ENCODE measurements around the gene DMWD.
A peak's percentile ranks its signal among the peaks of the same experiment; 100 is the strongest.
"Not testable (repeated sequence)": the region's sequence is repeated elsewhere in the genome, so short reads cannot be mapped to it uniquely, and the experiment has no call there.

DMWD gene

DNA sequence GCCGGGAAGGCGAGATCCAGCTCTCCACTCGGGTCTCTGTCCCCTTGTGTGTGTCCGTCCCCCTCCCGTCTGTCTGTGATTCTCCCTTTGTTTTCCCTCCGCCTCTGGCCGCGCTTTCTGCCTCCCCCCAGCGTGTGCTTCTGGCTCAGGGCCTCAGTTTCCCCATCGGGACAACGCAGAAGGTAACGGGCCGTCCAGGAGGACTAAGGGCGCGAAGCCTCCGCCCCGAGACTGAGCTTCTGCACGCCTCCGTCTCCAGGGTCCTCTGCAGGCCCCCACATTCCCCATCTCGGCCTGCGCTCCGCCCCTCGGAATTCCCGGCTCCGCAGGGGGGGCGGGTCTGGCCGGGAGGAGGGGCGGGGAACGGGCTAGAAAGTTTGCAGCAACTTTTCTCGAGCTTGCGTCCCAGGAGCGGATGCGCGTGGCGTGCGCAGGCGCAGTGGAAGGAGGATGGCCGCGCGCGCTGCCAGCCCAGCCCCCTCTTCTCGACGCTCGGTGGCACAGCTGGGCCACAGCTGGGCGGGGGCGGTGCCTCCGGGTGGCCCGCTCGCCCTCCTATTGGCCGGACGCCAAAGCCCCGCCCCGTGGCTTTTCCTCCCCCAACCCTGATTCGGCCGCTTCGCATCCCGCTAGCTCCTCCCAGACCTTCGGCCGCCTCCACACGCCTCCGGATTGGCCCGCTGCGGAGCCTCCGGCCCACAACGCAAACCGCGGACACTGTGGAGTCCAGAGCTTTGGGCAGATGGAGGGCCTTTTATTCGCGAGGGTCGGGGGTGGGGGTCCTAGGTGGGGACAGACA lies 23.5 kb downstream of the DMWD start, which contains the start of gene SIX5:
Gene SIX5, minus strand, starts transcription at position 269 of the 799 bp plus-strand sequence. CDS start 408 bp downstream, outside the sequence.
- peak; percentile 37 for DNase-seq

DNA sequence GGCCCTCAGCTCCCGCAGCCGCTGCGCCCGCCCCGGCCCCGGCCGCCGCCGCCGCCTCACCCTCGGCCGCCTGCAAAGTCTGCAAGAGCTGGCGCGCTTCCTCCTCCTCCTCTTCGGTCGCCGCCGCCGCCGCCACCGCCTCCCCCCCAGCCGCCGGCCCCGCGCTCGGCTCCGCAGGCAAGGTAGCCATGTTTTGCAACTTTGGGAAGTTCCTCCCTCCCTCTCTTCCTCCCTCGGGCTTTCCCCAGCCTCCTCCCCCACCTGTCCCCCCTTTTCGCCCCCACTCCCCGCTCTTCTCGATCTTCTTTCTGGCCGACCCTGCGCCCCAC lies 24.0 kb downstream of the DMWD start:
- no peak for DNase-seq

DNA sequence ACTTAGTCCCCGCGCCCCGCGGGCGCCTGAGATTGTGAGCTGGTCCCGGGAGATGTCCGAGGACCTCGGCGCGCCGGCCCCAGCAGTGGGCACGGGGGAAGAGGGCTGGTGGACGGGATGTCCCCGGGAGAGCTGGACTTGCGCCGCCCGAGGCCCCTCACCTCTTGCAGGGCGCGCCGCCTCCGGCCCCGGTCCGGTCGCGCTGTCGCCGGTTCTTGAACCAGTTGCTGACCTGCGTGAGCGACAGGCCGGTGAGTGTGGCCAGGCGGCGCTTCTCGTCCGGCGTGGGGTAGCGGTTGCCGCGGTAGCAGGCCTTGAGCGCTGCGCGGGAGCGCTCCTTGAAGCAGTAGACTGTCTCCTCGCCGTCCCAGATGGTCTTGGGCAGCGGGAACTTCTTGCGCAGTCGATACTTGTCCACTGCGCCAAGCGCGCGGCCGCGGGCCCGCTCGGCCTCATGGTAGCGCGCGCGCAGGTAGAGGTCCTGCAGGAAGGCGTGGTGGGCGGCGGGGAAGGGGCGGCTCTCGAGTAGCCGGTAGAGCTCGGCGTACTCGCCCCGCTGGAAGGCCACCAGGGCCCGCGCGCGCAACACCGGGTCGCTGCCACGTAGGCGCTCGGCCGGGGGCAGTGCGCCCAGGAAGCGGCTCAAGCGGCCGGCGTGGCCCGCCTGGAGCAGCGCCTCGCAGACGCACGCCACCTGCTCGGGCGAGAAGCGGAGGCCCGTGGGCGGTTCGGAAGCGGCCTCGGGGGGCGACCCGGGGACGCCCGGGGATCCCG lies 24.6 kb downstream of the DMWD start:
- DNase-seq: no peak

DNA sequence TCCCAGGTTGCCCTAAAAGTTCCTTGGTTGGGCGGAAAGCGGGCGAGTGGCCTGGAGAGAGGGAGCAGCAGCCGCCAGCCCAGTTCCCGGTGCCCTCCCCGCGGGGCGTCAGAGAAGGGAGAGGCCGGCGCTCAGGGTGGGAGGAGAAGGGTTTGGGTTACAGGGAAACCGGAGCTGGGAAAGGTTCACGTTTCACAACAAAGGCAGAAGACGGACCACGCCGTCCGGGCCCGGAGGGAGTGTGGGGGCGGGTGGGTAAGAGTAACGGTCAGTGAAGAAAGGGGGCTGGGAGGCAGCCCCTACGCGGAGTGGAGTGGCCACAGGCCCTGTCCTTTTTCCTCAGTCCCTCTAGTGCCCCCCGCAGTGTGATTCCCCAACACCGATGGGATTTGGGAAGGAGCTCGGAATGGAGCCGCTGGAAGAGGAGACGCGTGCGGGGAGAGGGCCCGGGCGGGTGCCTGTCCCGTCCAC lies 25.2 kb downstream of the DMWD start:
- no peak for DNase-seq

DNA sequence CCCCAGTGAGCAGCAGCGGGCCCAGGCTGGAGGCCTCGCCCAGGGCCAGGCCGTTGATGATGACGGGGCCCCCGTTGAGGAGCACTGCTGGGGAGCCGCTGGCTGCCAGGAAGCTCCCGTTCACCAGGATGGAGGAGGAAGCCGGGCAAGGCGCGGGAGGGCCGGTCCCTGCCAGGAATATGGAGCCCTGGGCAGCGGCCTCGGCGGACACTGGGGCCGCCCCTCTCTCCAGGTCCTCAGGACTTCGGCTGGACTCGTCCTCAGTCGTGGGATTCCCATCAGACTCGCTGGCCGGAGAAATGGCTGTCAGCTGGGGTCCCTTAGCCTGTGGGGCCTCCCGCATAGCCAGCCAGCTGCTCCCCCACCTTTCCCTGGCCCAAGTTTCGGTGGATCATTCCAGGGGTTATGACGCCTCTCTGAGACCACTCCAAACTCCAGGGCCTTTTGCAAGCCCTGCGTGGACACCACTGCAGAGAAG lies 25.7 kb downstream of the DMWD start:
- no peak for DNase-seq

DNA sequence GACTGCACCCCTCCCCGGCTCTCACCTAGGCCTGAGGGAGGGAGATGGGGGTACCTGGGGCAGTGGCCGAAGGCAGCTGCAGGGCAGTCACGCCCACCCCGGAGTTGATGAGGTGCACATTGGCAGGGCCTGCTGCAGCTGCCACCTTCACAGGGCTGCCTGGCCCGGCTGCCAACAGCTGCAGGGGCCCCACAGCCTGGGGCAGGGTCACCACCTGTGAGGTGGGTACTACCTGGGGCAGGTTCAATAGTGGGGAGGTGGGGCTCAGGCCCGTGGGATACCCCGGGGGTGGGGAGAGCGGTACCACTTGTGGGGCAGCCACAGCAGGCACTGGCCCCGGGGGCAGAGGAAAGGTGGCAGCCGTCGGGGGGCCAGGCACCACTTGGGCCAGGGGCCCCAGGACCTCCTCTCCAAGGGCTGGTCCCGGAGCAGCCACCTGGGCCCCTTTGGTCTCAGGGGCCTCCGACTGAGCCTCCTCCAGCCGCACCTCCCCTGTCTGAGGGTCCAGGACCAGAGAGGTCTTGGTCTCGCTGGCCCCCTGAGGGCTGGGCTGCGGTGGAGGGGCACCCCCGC lies 26.3 kb downstream of the DMWD start:
- no peak for DNase-seq

DNA sequence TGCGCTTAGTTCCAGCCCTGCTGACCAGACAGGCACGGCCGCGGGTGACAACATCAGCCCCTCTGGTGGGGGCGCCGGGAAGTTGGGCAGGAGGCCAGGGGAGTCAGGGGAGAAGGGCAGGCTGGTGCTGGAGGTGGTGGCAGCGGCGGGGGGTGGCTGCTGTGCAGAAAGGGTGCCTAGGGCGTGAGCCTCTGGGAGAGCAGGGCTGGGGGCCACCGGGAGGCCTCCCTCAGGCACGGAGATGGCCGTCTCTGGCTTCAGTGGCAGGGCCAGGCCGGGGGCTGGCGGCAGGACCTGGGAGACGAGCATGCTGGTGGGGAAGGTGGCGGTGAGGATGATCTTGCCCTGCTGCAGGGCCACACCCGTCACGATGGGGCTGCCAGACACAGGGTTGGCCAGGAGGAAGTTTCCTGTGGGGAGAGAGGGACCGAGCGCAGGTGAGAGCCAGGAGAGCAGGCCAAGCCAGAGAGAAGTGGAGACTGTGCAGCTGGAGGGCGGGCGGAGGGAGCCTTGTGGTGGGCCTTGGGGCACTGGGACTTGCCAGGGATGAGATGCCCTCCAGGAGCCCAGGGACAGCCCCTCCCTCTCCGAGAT lies 26.8 kb downstream of the DMWD start:
- DNase-seq: no peak

DNA sequence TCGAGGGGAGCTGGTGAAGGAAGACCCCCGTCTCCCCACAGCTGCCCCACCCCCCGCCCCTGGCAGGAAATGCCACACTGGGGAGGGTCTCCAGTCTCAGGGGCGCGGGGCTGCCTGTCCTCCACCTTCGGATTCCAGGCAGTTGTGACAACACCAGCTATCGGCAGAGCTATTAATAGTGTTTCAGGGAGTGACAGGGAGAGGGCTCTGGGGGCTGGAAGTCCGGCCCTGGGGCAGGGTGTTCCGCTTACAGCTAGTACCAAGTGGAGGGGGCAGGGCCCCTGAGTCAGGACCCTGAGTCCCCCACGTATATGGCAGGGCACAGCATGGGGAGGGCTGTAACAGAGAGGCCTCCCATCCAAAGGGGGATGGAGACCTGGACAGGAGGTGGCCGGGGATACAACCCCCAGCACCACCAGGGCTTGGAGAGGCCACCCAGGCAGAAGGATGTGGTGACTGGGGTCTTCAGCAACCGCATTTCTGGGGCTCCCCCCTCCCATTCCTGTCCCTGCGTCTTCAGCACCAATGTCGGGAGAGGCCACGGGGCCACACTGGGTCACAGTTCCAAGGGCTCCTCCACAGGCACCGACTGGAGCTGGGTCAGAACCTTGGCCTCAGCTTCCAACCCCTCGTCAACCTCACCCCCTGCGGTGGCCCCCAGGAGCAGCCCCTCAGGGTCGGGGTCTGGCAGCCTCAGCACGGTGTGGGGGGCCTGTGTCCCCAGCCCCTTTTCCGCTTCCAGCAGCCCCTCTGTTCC lies 27.5 kb downstream of the DMWD start:
- no peak for DNase-seq

DNA sequence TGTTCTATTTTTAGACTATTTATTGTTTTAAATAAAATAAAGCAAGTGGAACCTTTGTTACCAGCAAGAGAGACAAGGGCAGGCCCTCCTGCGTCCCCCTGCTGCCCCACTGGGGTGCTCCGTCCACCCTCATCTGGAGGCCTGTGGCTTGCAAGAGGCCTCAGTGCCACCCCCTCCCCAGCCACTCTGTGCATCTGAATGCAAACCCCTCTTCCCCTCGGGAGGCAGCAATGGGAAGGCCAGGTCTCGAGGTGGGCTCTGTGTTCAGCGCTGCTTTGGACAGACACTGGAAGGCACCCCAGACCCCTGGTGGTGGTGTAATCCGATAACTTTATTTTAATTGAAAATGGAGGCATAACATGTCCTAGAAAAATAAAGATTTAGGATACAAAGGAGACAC lies 28.2 kb downstream of the DMWD start:
- no peak for DNase-seq

DNA sequence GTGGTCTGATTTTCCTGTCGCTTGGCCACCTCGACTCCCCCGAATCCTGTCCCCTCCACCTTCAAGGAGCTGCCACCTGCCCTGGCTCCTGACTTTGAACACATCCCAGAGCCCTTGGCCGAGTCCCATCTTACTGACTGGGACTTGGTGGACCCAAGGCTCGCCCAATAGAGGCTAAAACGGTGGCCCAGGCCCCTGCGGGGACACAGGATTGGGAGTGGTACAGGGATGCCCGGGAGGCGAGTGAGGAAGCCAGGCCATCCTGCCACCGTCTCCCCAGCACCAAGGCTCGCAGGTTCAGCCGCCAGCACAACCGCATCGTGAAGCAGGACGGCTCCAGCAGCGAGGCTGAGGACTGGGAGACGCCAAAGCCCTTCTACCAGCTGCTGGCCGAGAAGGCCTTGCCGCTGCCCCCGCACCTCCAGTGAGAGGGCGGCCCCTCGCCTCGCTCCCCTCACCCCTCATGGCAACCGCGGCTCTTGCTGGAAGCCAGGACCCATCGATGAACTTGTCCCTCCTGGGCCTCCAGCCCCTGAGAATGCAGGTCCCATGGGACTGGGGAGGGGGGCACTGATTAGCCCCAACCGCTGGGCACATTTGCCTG lies 28.9 kb downstream of the DMWD start:
- DNase-seq: no peak

DNA sequence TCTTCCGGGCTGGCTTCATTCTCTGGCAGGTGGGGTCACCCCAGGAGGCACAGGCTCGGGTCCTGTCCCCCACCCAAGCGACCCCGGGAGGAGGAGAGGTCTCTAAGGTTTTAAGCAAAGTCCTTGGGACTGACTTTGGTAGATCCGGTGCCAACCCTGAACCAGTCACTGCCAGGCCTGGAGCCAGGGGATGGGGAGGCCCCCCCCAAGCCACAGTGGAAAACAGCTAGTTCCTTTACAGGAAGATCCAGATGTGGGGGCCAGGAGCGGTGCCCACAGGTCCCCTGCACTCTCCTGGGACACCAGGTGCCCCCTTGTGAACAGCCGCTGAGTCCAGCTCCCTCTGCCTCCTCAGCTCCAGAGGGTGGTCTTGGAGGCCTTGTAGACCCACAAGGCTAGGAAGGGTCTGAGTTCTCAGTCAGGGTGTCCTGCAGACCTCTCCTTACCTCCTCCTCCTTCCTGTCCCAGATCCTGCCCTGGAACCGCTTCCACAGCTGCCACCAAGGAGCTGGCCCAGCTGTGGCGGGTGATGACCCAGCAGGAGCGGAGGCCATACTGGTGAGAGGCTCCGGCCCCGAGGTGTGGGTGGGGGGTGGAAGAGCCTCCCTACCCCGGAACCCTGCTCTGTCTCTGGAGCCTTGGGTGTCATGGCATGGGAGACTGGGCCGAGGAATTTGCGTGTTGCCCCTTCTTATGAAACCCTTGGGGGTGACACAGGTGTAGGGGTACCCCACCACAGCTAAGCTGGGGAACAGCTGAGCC lies 29.6 kb downstream of the DMWD start:
- DNase-seq: no peak

DNA sequence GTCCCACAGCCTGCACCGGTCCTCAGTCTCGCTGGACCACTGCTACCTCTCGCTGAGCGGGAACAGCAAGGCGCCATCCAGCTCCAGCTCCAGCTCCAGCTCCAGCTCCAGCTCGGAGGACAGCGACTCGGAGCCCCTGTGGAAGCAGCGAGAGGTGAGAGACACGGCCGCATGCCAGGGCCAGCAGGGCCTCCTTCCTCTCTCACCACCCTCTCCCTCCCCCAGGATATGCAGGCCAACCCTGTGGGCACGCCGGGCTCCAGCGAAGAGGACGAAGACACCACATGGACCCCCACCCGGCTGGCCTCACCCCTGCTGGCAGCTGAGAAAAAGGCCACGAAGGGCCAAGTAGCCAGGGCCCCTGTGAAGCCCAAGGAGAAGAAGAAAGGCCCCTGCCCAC lies 30.9 kb downstream of the DMWD start:
- DNase-seq: no peak

DNA sequence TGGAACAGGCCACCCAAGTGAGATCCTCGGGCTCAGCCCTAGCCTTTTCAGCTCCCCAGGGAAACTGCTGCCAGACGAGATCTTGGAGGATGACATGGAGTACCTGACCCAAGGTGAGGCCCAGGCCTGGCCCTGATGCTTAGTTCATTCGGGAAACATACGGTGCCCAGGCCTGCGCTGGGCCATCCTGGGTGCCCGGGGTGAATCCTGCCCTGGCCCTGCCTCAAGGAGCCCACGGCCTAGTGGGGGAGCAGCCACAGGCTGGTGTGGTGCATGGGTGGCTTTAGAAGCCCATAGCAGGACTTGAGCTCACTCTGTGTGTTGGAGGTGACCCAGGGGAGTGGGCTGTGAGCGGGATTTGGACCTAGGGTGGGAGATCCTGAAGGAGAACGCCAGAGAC lies 33.7 kb downstream of the DMWD start:
- no peak for DNase-seq

DNA sequence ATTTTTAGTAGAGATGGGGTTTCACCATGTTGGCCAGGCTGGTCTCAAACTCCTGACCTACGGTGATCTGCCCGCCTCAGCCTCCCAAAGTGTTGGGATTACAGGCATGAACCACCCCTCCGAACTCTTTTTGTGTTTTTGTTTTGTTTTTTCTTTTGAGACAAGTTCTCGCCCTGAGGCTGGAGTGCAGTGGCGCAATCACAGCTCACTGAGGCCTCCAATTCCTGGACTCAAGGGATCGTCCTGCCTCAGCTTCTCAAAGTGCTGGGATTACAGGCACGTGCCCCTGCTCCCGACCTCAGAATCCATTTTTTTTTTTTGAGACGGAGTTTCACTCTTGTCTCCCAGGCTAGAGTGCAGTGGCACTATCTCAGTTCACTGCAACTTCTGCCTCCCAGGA lies 35.0 kb downstream of the DMWD start:
- no peak for DNase-seq

DNA sequence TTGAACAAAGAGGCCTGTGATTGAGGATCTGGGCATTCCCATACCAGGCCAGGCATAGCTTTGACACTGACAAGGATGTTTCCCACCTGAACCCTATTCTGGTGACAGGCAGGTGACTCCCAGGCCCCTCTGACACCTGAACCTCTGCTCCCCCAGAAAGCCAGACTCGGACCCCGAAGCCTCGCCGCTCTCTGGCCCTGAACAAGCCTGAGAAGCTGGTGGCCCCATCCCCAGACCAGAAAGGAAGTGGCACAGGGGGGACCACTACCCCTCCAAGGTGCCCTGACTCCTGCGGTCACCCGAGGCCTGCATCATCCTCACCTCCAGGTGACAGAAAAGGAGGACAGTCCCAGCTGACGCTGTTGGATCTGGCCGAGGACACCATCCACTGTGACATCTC lies 38.3 kb downstream of the DMWD start:
- DNase-seq: no peak

DNA sequence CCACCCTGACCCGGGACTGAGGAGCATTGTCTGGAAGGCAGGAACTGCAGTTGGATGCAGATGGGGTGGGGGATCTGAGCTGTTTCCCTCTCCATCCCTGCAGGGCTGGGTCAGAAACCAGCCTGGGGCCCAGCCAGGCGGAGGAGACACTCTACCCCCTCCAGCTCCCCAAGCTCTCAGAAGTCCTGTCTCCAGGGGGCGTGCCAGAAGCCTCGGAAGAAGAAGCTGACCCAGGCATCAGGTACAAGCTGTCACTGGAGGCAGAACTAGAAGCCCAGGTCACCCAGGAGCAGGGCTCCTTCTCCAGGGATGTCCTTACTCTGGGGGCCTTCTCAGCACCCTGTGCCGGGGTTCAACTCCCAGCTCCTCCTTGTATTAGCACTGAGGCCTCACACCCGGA lies 39.1 kb downstream of the DMWD start:
- DNase-seq: no peak

DNA sequence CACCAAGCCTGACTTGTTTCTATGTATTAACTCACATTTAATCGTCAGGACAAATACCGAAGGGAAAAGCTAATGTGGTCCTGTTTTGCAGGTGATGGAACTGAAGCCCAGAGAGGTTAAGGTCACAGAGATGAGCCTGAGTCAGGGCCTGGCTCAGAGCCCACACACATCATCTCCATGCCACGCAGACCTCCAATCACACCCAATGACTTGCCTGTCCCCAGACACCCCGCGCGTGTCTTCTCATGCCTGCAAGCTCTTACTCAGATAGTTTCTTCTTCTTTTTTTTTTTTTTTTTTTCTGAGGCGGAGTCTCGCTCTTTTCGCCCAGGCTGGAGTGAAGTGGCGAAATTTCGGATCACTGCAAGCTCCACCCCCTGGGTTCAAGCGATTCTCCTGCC lies 40.0 kb downstream of the DMWD start:
- no peak for DNase-seq

DNA sequence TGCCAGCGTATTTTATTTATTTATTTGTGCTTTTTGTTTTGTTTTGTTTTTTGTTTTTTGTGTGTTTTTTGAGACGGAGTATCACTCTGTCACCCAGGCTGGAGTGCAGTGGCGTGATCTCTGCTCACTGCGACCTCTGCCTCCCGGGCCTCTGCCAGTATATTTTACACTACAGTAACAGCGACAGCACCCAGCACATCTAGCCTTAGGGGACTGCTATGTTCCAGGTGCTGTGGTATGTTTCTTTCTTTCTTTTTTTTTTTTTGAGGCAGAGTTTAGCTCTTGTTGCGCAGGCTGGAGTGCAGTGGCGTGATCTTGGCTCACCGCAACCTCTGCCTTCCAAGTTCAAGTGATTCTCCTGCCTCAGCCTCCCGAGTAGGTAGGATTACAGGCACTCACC lies 41.2 kb downstream of the DMWD start:
- DNase-seq: not testable (repeated sequence)

DNA sequence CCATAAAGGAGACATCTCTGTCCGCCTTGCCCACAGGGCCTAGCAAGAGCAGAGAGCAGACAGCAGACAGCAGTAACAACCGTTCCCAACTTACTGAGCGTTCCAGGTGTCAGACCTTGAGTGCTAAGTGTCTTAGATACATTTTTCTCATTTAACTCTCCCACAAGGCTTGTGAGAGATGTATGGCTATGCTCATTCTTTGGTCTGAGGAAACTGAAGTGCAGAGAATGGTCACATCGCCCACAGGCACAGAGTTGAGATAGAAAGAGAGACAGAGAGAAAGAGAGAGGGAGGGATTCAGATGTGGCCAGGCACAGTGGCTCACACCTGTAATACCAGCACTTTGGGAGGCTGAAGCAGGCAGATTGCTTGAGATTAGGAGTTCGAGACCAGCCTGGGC lies 45.1 kb downstream of the DMWD start:
- DNase-seq: no peak

DNA sequence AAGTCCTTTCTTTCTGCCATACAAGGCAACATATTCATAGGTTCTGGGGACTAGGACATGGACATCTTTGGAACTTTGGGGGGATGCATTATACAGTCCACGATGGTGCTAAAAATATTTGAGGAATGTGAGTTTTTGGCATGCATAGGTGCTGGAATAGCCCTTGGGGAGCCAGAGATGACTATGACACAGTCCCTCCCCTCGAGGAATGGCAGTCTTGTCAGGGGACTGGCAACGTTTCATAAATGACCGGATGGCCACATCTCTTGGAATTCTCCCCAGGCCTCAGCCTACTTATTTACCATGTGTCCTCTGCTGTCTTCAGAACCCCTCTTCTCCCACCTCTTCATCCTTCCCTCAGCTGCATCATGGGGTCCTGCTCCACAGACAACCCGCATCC lies 45.8 kb downstream of the DMWD start:
- no peak for DNase-seq

DNA sequence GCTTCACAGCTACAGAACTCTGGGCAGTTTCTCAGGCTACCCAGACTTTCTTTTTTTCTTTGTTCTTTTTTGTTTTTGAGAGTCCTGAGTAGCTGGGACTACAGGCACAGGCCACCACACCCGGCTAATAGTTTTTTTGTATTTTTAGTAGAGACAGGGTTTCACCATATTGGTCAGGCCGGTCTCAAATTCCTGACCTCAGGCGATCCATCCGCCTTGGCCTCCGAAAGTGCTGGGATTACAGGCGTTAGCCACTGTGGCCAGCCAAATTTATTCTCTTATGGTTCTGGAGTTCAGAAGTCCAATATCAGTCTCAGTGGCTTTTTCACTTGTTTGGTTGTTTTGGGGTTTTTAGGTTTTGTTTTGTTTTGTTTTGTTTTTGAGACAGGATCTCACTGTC lies 47.0 kb downstream of the DMWD start:
- DNase-seq: no peak

DNA sequence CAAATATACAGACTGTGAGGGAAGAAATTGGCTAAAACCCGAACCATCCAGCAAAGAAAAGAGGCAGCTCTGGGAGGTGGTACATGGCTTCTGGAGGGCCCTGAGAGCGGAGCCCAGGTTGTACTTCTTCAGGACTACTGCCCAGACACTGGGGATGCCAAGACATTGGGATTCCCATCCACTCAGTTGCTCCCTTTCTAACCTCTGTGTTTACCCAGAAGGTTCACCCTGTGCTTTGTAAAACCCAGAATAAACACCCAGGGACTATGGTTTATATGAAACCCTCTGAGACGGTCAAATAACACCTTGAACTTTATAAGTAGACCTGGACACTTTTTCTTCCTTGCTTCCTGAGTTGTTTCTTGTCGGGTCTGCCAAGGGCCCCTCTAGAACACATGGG lies 49.7 kb downstream of the DMWD start:
- no peak for DNase-seq
